ENCODE data around the gene RFLNA. TPM values are rescaled to one million over a fixed set of nuclear protein-coding genes. Genes with fewer than 3 reads are reported as not detected.
"Not testable (repeated sequence)": the region's sequence is repeated elsewhere in the genome, so short reads cannot be mapped to it uniquely, and the experiment has no call there.

Gene RFLNA
- total and polyA plus RNA-seq, 2 donors (not counting 1 experiment from before 2014, with no cell fraction given), result 0.03 TPM; not detected in 1

DNA sequence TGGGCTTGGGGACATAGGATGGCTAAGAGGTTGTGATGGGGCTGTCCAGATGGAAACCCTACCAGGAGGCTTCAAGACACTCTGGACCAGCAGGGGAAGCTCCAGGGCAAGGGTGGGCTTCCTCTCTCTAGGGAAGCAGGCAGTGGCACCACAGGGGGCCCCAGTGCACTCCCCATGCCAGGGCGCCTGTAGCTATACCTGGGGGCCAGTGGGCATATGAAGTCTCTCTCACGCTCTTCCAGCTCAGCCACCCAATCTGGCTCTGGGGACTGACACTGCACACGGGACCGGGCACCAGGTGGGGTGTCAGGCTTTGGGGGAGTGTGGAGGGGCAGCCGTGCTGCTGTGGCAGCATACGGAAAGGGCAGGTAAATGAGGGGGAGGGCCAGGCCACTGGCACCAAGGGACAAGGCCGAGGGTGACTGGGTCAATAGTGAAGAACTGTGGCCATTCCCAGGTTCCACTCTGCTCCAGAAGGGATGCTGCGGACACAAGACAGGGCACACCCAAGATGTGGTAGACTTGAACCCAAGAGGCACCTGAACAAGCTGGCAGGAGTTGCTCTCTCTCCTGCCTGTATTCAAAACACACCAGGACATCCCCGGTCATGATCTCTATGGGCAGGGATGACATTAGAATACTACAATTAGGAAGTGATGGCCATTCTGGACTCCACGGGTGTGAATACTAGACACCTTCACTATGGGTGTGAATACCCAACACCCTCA lies 27.5 kb downstream of the RFLNA start:
- no peaks in the 10 kb centered on the region for H3K4me1 ChIP-seq (ENCODE audit: control insufficient read depth, extremely low read depth, insufficient read depth, low read length)
- DNase-seq (ENCODE audit: low read depth in 2 of 2), result peak in 1 of 2 donors; percentile 32
- H4K20me1 ChIP-seq (ENCODE audit: control insufficient read depth, extremely low read depth, insufficient read depth, low read length), result no peaks in the 10 kb centered on the region
- no peak overlapping the region for H3K4me3 ChIP-seq (replicated peaks in 1 of 4; ENCODE audit: control extremely low read depth in 1 of 4, insufficient read depth in 1 of 4, low read depth in 3 of 4, low read length in 4 of 4)
- H3K79me2 ChIP-seq (ENCODE audit: control insufficient read depth, insufficient read depth, low read length), result no peaks in the 10 kb centered on the region
- peaks cover 19% of the 10 kb centered on the region for H3K36me3 ChIP-seq (ENCODE audit: control insufficient read depth, insufficient read depth, low read length)
- H3K4me2 ChIP-seq (ENCODE audit: extremely low read depth, insufficient read depth, low read length), result no peak overlapping the region
- no peaks in the 10 kb centered on the region for H3K27me3 ChIP-seq (ENCODE audit: control insufficient read depth, insufficient read depth, low read length)
- no peak overlapping the region for H2AFZ ChIP-seq (ENCODE audit: low read length)
- no peak for TF ChIP-seq EZH2 (IDR thresholded peaks at IDR 0.05; ENCODE audit: low read length, missing control alignments)
- TF ChIP-seq, protein P1, sequence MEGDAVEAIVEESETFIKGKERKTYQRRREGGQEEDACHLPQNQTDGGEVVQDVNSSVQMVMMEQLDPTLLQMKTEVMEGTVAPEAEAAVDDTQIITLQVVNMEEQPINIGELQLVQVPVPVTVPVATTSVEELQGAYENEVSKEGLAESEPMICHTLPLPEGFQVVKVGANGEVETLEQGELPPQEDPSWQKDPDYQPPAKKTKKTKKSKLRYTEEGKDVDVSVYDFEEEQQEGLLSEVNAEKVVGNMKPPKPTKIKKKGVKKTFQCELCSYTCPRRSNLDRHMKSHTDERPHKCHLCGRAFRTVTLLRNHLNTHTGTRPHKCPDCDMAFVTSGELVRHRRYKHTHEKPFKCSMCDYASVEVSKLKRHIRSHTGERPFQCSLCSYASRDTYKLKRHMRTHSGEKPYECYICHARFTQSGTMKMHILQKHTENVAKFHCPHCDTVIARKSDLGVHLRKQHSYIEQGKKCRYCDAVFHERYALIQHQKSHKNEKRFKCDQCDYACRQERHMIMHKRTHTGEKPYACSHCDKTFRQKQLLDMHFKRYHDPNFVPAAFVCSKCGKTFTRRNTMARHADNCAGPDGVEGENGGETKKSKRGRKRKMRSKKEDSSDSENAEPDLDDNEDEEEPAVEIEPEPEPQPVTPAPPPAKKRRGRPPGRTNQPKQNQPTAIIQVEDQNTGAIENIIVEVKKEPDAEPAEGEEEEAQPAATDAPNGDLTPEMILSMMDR (conservative IDR thresholded peaks at IDR 0.05 in 1 of 2, IDR thresholded peaks at IDR 0.05 in 1 of 2; ENCODE audit: low read depth in 1 of 2, low read length in 2 of 2), result no peak
- H3K27ac ChIP-seq (ENCODE audit: insufficient read depth, low read length), result no peak overlapping the region
- peaks cover 6% of the 10 kb centered on the region for H3K9me3 ChIP-seq (ENCODE audit: control insufficient read depth, insufficient read depth, low read depth, low read length)
- H3K9ac ChIP-seq (ENCODE audit: insufficient read depth, low read length), result no peak overlapping the region

DNA sequence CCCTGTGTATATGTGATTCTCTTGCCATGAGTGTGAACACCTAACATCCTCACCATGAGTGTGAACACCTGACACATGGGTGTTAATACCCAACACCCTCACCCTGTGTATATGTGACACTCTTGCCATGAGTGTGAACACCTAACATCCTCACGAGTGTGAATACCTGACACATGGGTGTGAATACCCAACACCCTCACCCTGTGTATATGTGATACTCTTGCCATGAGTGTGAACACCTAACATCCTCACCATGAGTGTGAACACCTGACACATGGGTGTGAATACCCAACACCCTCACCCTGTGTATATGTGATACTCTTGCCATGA lies 28.1 kb downstream of the RFLNA start:
- not testable (repeated sequence) for H3K27ac ChIP-seq (ENCODE audit: insufficient read depth, low read length); H3K4me3 ChIP-seq (replicated peaks in 1 of 4; ENCODE audit: control extremely low read depth in 1 of 4, insufficient read depth in 1 of 4, low read depth in 3 of 4, low read length in 4 of 4); H3K4me2 ChIP-seq (ENCODE audit: extremely low read depth, insufficient read depth, low read length); H3K9me3 ChIP-seq (ENCODE audit: control insufficient read depth, insufficient read depth, low read depth, low read length); H4K20me1 ChIP-seq (ENCODE audit: control insufficient read depth, extremely low read depth, insufficient read depth, low read length); DNase-seq (ENCODE audit: low read depth in 2 of 2); H2AFZ ChIP-seq (ENCODE audit: low read length); H3K4me1 ChIP-seq (ENCODE audit: control insufficient read depth, extremely low read depth, insufficient read depth, low read length); H3K79me2 ChIP-seq (ENCODE audit: control insufficient read depth, insufficient read depth, low read length); H3K27me3 ChIP-seq (ENCODE audit: control insufficient read depth, insufficient read depth, low read length); H3K9ac ChIP-seq (ENCODE audit: insufficient read depth, low read length)
- H3K36me3 ChIP-seq (ENCODE audit: control insufficient read depth, insufficient read depth, low read length), result peaks cover 19% of the 10 kb centered on the region

DNA sequence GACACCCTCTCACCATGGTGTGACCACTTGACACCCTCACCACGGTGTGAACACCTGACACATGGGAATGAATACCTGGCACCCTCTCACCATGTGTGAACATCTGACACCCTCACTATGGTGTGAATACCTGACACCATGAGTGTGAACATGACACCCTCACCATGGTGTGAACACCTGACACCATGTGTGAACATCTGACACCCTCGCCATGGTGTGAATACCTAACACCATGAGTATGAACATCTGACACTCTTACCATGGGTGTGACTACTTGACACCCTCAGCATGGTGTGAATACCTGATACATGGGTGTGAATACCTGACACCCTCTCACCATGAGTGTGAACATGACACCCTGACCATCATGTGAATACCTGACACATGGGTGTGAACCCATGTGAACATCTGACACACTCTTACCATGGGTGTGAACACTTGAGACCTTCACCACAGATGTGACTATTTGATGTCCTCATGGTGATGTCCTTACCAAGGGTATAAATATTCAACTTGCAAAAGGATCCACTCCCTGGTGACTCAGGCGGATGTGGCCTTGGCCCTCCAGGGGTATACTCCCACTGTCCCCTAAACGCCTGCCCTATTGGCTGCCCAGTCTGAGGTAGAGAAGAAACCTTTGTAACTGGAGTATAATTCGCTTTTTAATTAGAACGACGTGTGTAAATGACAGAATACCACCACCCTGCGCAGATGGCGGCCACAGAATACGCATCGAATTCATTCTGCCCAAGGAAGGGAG lies 29.1 kb downstream of the RFLNA start:
- H3K79me2 ChIP-seq (ENCODE audit: control insufficient read depth, insufficient read depth, low read length), result no peaks in the 10 kb centered on the region
- H3K9ac ChIP-seq (ENCODE audit: insufficient read depth, low read length), result no peak overlapping the region
- peak; percentile 12 to 37 for DNase-seq (ENCODE audit: low read depth in 2 of 2)
- TF ChIP-seq EZH2 (IDR thresholded peaks at IDR 0.05; ENCODE audit: low read length, missing control alignments), result no peak
- TF ChIP-seq, protein P1 (conservative IDR thresholded peaks at IDR 0.05 in 1 of 2, IDR thresholded peaks at IDR 0.05 in 1 of 2; ENCODE audit: low read depth in 1 of 2, low read length in 2 of 2), result no peak
- no peaks in the 10 kb centered on the region for H3K27me3 ChIP-seq (ENCODE audit: control insufficient read depth, insufficient read depth, low read length)
- peaks cover 21% of the 10 kb centered on the region for H3K36me3 ChIP-seq (ENCODE audit: control insufficient read depth, insufficient read depth, low read length)
- H2AFZ ChIP-seq (ENCODE audit: low read length), result no peak overlapping the region
- no peaks in the 10 kb centered on the region for H3K4me1 ChIP-seq (ENCODE audit: control insufficient read depth, extremely low read depth, insufficient read depth, low read length)
- peaks cover 6% of the 10 kb centered on the region for H3K9me3 ChIP-seq (ENCODE audit: control insufficient read depth, insufficient read depth, low read depth, low read length)
- no peak overlapping the region for H3K27ac ChIP-seq (ENCODE audit: insufficient read depth, low read length)
- H4K20me1 ChIP-seq (ENCODE audit: control insufficient read depth, extremely low read depth, insufficient read depth, low read length), result no peaks in the 10 kb centered on the region
- no peak overlapping the region for H3K4me3 ChIP-seq (replicated peaks in 1 of 4; ENCODE audit: control extremely low read depth in 1 of 4, insufficient read depth in 1 of 4, low read depth in 3 of 4, low read length in 4 of 4)
- no peak overlapping the region for H3K4me2 ChIP-seq (ENCODE audit: extremely low read depth, insufficient read depth, low read length)
